Muscle of leg (tissue), 11 donors: ENCODE results near the gene NDUFV3. TPM values are rescaled to one million over a fixed set of nuclear protein-coding genes. Genes with fewer than 3 reads are reported as not detected.

Source experiments
- DNase-seq: peaks from one replicate; pipeline ENCODE4 v3.0.0; 2013
- H3K27ac ChIP-seq: one replicate; pipeline ENCODE4 v1.5.1; 2013; ENCODE audit warnings: mild to moderate bottlenecking, low read length, control low read depth
- H3K27me3 ChIP-seq: one replicate; pipeline ENCODE4 v1.6.1; 2013; ENCODE audit warnings: low read length; ENCODE audit not compliant: control insufficient read depth, insufficient read depth
- H3K36me3 ChIP-seq: one replicate; pipeline ENCODE4 v1.6.1; 2013; ENCODE audit warnings: low read length; ENCODE audit not compliant: control insufficient read depth, insufficient read depth
- H3K4me1 ChIP-seq: one replicate; pipeline ENCODE4 v1.6.1; 2013; ENCODE audit warnings: low read length; ENCODE audit not compliant: control insufficient read depth, insufficient read depth
- H3K4me3 ChIP-seq: one replicate; pipeline ENCODE4 v1.5.1; 2013; ENCODE audit warnings: low read length, control low read depth
- H3K9me3 ChIP-seq: replicated peaks from 2 replicates; pipeline ENCODE4 v1.6.1; 2013; ENCODE audit warnings: low read depth, low read length; ENCODE audit not compliant: control insufficient read depth
- WGBS: methylation state at CpG from one replicate; pipeline ENCODE4 v1.1.5; 2013; ENCODE audit warnings: missing lambda C conversion rate; ENCODE audit not compliant: insufficient coverage; 5-methylcytosine and 5-hydroxymethylcytosine counted together
- polyA plus RNA-seq, 8 donors: library from polyadenylated mRNA; unstranded; fragments of 120-200 nt; gene quantifications; one replicate each; pipeline versions ENCODE4 v1.2.1 to v1.2.3, GENCODE V29; 2013; ENCODE audit warnings: inconsistent platforms in 1 of 8, low replicate concordance in 1 of 8; ENCODE audit not compliant: insufficient read length in 8 of 8, insufficient read depth in 1 of 8
- total RNA-seq: library from RNA; stranded (reverse); fragments of 120-200 nt; gene quantifications from one replicate; pipeline ENCODE4 v1.2.4, GENCODE V29; 2013

NDUFV3 gene
- total and polyA plus RNA-seq, 9 donors: 22.8 to 35.5 (median 32.9) TPM

- WGBS: 74% methylated on average over 20 of the region's 54 CpGs
- DNase-seq: no peak
- H3K4me1 ChIP-seq: peaks cover 5% of the 10 kb centered on the region
- no peaks in the 10 kb centered on the region for H3K9me3 ChIP-seq
- peaks cover 72% of the 10 kb centered on the region for H3K36me3 ChIP-seq
- H3K4me3 ChIP-seq: no peak overlapping the region
- no peaks in the 10 kb centered on the region for H3K27me3 ChIP-seq
- H3K27ac ChIP-seq: no peak overlapping the region
Measured at GRCh38 chr21:42848932-42849758, 44.0 kb upstream of the NDUFV3 start.

- Histone ChIP-seq H3K27me3 (no peaks in the 10 kb centered on the region), H3K9me3 (no peaks in the 10 kb centered on the region), H3K4me3 (no peak overlapping the region), H3K36me3 (peaks cover 80% of the 10 kb centered on the region), H3K27ac (no peak overlapping the region), H3K4me1 (peaks cover 5% of the 10 kb centered on the region)
- DNase-seq: no peak
- 89% methylated on average over 26 of the region's 29 CpGs for WGBS
Measured at GRCh38 chr21:42849759-42850412, 43.2 kb upstream of the NDUFV3 start.

GRCh38 chr21:42850463-42850862 lies 42.6 kb upstream of the NDUFV3 start:
- no peak overlapping the region for H3K27ac ChIP-seq
- H3K27me3 ChIP-seq: no peaks in the 10 kb centered on the region
- DNase-seq: no peak
- H3K4me1 ChIP-seq: peaks cover 2% of the 10 kb centered on the region
- H3K36me3 ChIP-seq: peaks cover 83% of the 10 kb centered on the region
- 81% methylated on average over 10 of the region's 10 CpGs for WGBS
- no peaks in the 10 kb centered on the region for H3K9me3 ChIP-seq
- H3K4me3 ChIP-seq: no peak overlapping the region

GRCh38 chr21:42850866-42851391 lies 42.2 kb upstream of the NDUFV3 start:
- Histone ChIP-seq H3K27me3 (no peaks in the 10 kb centered on the region), H3K27ac (no peak overlapping the region), H3K4me1 (no peaks in the 10 kb centered on the region), H3K9me3 (no peaks in the 10 kb centered on the region), H3K36me3 (peaks cover 86% of the 10 kb centered on the region), H3K4me3 (no peak overlapping the region)
- WGBS: 77% methylated on average over 19 of the region's 21 CpGs
- no peak for DNase-seq

- WGBS: 93% methylated on average over 18 of the region's 19 CpGs
- peaks cover 89% of the 10 kb centered on the region for H3K36me3 ChIP-seq
- no peak for DNase-seq
- no peaks in the 10 kb centered on the region for H3K4me1 ChIP-seq
- no peaks in the 10 kb centered on the region for H3K9me3 ChIP-seq
- no peaks in the 10 kb centered on the region for H3K27me3 ChIP-seq
- H3K4me3 ChIP-seq: no peak overlapping the region
- no peak overlapping the region for H3K27ac ChIP-seq
Measured at GRCh38 chr21:42851812-42852665, 41.1 kb upstream of the NDUFV3 start.

GRCh38 chr21:42852925-42853570 lies 40.1 kb upstream of the NDUFV3 start:
- WGBS: 89% methylated on average over 14 of the region's 20 CpGs
- Histone ChIP-seq H3K4me1 (no peaks in the 10 kb centered on the region), H3K9me3 (no peaks in the 10 kb centered on the region), H3K27me3 (no peaks in the 10 kb centered on the region), H3K27ac (no peak overlapping the region), H3K4me3 (no peak overlapping the region), H3K36me3 (peaks cover 86% of the 10 kb centered on the region)
- DNase-seq: no peak

- DNase-seq: no peak
- Histone ChIP-seq H3K9me3 (no peaks in the 10 kb centered on the region), H3K36me3 (peaks cover 89% of the 10 kb centered on the region), H3K27me3 (no peaks in the 10 kb centered on the region), H3K4me3 (no peak overlapping the region), H3K4me1 (no peaks in the 10 kb centered on the region), H3K27ac (no peak overlapping the region)
- WGBS: 92% methylated on average over 20 of the region's 20 CpGs
Measured at GRCh38 chr21:42853621-42854020, 39.5 kb upstream of the NDUFV3 start.

GRCh38 chr21:42854246-42855010 lies 38.7 kb upstream of the NDUFV3 start:
- Histone ChIP-seq H3K4me1 (no peaks in the 10 kb centered on the region), H3K4me3 (no peak overlapping the region), H3K36me3 (peaks cover 92% of the 10 kb centered on the region), H3K9me3 (no peaks in the 10 kb centered on the region), H3K27me3 (no peaks in the 10 kb centered on the region), H3K27ac (no peak overlapping the region)
- WGBS: 93% methylated on average over 18 of the region's 28 CpGs
- no peak for DNase-seq
